Measurements from ENCODE around the gene TFAP2D. TPM values are rescaled to one million over a fixed set of nuclear protein-coding genes. Genes with fewer than 3 reads are reported as not detected.

The TFAP2D gene
- total RNA-seq, result not detected

DNA sequence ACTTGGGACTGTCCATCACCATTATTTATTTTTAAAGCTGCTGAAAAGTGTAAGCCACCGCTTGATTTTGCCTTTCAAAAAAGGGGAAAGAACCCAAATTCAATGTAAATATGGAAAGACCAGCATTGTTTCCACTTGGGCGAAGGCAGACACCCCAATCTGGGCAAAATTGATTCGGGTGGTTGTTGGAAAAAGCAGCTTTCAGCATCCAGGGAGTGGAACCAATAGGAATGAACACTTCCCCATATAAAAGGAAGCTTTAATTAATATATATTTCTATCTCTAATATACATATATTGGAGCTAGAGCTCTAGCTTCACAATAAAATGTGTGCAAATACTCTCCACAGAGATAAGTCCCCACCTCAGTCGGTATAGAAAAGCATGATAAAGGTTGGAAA lies at the start of gene TFAP2D:
TSS of gene TFAP2D (plus strand) at position 301 of the 400 bp plus-strand sequence. CDS start 530 bp downstream, outside the sequence.
- no peak within 1 kb of the TSS for H3K4me3 ChIP-seq (ENCODE audit: low read depth, poor library complexity, severe bottlenecking)
- WGBS, 2 donors, result 3 to 5% methylated on average over 4 of the region's 4 CpGs
- no peak for DNase-seq (ENCODE audit: low spot score in 2 of 2)
- TF ChIP-seq POLR2A (IDR thresholded peaks at IDR 0.05), result no peak
- TF ChIP-seq, protein P1, sequence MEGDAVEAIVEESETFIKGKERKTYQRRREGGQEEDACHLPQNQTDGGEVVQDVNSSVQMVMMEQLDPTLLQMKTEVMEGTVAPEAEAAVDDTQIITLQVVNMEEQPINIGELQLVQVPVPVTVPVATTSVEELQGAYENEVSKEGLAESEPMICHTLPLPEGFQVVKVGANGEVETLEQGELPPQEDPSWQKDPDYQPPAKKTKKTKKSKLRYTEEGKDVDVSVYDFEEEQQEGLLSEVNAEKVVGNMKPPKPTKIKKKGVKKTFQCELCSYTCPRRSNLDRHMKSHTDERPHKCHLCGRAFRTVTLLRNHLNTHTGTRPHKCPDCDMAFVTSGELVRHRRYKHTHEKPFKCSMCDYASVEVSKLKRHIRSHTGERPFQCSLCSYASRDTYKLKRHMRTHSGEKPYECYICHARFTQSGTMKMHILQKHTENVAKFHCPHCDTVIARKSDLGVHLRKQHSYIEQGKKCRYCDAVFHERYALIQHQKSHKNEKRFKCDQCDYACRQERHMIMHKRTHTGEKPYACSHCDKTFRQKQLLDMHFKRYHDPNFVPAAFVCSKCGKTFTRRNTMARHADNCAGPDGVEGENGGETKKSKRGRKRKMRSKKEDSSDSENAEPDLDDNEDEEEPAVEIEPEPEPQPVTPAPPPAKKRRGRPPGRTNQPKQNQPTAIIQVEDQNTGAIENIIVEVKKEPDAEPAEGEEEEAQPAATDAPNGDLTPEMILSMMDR (IDR thresholded peaks at IDR 0.05), result no peak
- intact Hi-C loops (cut with DNase I; ENCODE audit: low total_unique reads), result no loop called here

DNA sequence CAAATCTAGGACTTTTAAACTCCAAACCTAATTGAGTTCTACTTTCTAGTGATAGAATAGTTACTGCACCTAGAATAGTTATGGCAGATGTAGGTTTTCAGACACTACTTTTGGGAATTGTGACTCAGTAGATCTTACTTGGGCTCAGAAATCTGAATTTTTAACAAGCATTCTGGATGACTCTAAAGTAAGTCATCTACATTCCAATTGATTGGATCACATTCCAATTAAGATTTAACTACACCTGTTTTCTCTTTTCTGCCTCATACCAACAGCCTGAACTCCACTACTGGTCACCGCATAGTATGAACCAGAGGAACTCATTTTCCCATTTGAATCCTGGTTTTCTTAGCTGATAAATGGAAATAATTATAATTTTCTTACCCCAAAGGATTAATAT lies 49.5 kb upstream of the TFAP2D start:
- intact Hi-C loops (cut with DNase I; ENCODE audit: low total_unique reads), result no loop called here
- no peak for DNase-seq (ENCODE audit: low spot score in 2 of 2)
- no peak overlapping the region for H3K4me3 ChIP-seq (ENCODE audit: low read depth, poor library complexity, severe bottlenecking)
- 94% methylated on average over 1 of the region's 1 CpG for WGBS, 2 donors
- TF ChIP-seq, protein P1 (IDR thresholded peaks at IDR 0.05), result no peak
- no peak for TF ChIP-seq POLR2A (IDR thresholded peaks at IDR 0.05)

DNA sequence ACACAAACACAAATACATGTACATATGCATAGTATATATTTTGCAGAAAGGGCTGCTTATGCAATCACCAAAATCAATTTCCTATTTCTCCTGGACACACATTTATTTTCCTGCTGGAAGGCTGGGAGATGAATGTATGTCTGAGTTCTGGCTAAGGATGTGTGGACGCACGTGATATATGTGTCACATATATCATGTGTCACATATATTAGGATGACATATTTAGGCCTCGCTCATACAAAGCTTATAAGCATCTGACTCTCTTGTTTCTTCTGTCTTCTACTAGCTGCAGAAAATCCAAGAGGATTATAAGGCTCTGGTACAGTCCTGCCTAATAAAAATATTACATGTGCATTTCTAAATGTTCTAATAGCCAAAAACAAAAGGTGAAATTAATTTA lies 47.2 kb upstream of the TFAP2D start:
- no peak overlapping the region for H3K4me3 ChIP-seq (ENCODE audit: low read depth, poor library complexity, severe bottlenecking)
- intact Hi-C loops (cut with DNase I; ENCODE audit: low total_unique reads), result no loop called here
- no peak for TF ChIP-seq POLR2A (IDR thresholded peaks at IDR 0.05)
- TF ChIP-seq, protein P1 (IDR thresholded peaks at IDR 0.05), result no peak
- WGBS, 2 donors, result 70 to 75% methylated on average over 3 of the region's 3 CpGs
- no peak for DNase-seq (ENCODE audit: low spot score in 2 of 2)

DNA sequence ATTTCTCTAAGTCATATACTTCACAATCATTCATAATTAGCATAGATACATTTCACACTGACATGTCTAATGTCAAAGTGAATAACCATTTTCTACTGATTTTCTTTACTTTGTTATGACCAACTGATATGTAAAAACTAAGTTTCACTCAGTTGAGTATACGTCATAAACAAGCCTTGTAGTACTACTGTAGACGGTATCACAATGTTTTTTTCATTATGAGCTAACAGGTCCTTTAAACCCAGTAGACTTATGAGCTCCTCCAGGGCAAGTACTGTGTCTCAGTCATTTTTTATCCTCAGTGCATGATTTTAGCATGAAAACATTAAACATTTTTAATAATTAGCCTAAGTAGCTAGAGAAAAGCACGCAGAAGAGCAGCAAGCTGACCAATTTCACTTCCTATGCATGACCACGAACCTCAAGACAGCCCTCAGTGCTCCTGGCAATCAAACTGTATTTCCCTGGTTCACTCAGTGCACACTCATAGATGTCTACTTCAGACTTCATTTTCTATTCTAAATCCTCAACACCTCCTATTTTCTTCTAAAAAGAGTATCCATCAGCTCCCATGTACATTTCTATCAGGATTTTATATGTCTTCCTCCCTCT lies 32.0 kb upstream of the TFAP2D start:
- TF ChIP-seq POLR2A (IDR thresholded peaks at IDR 0.05), result no peak
- TF ChIP-seq, protein P1 (IDR thresholded peaks at IDR 0.05), result no peak
- intact Hi-C loops (cut with DNase I; ENCODE audit: low total_unique reads), result no loop called here
- H3K4me3 ChIP-seq (ENCODE audit: low read depth, poor library complexity, severe bottlenecking), result no peak overlapping the region
- WGBS, 2 donors, result 65% methylated on average over 4 of the region's 4 CpGs
- DNase-seq (ENCODE audit: low spot score in 2 of 2), result no peak

DNA sequence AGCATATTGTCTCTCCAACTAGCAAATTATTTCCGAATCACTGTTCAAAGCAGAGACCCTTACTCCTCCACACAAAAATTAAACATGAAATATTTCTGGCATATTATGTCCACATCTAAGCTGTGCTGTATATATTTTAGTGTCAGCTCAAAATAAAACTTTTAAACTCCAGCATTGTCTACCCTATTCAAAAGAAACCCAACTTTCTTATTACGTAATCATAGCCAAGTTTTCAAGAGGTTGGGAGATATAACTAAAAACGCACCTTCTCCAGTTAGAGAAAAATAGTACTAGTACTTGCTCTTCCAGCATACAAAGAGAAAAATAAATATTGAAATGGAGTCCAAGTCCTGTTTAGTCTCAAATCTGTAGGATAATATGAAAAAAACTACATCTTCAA lies 24.1 kb upstream of the TFAP2D start:
- TF ChIP-seq, protein P1 (IDR thresholded peaks at IDR 0.05), result no peak
- TF ChIP-seq POLR2A (IDR thresholded peaks at IDR 0.05), result no peak
- H3K4me3 ChIP-seq (ENCODE audit: low read depth, poor library complexity, severe bottlenecking), result no peak overlapping the region
- no peak for DNase-seq (ENCODE audit: low spot score in 2 of 2)
- intact Hi-C loops (cut with DNase I; ENCODE audit: low total_unique reads), result no loop called here
- WGBS, 2 donors, result 84 to 91% methylated on average over 3 of the region's 3 CpGs

All from lower leg skin (tissue), 4 donors.